ENCODE data around the gene SHROOM3. TPM values are rescaled to one million over a fixed set of nuclear protein-coding genes. Genes with fewer than 3 reads are reported as not detected.

SHROOM3 gene
- total and polyA plus RNA-seq, 8 donors, result 6.1 to 212 (median 77.6) TPM

GRCh38 chr4:76779740-76780459 is 344.9 kb downstream of the SHROOM3 start:
- Histone ChIP-seq H3K4me3 (no peak overlapping the region), H3K4me1 (peaks cover 0 to 3% (median 0%) of the 10 kb centered on the region in 4 donors), H3K9me3 (no peaks in the 10 kb centered on the region), H3K27ac (no peak overlapping the region), H3K36me3 (peaks cover 9 to 74% (median 68%) of the 10 kb centered on the region in 4 donors), H3K27me3 (no peaks in the 10 kb centered on the region)
- intact Hi-C loops (cut with DNase I; ENCODE audit: low total_unique reads), result no loop called here
- no peak for DNase-seq
- TF ChIP-seq EP300 (IDR thresholded peaks at IDR 0.05), result no peak
- WGBS, 5 donors, result 79 to 87% (median 84%) methylated on average over 9 of the region's 9 CpGs

GRCh38 chr4:76780781-76781697 is 346.0 kb downstream of the SHROOM3 start:
- no peak for DNase-seq
- peaks cover 7 to 64% (median 61%) of the 10 kb centered on the region in 4 donors for H3K36me3 ChIP-seq
- H3K27ac ChIP-seq, result no peak overlapping the region
- H3K4me1 ChIP-seq, result peaks cover 0 to 3% (median 0%) of the 10 kb centered on the region in 4 donors
- 89 to 93% (median 90%) methylated on average over 7 of the region's 7 CpGs for WGBS, 5 donors
- H3K4me3 ChIP-seq, result no peak overlapping the region
- TF ChIP-seq POLR2A (IDR thresholded peaks at IDR 0.05) (no peak), CTCF (IDR thresholded peaks at IDR 0.05) (no peak), POLR2AphosphoS5 (IDR thresholded peaks at IDR 0.05) (no peak), EP300 (IDR thresholded peaks at IDR 0.05) (no peak)
- no peaks in the 10 kb centered on the region for H3K27me3 ChIP-seq
- intact Hi-C loops (cut with DNase I; ENCODE audit: low total_unique reads), result no loop called here
- H3K9me3 ChIP-seq, result no peaks in the 10 kb centered on the region

- Histone ChIP-seq H3K36me3 (peaks cover 7 to 62% (median 57%) of the 10 kb centered on the region in 4 donors), H3K9me3 (no peaks in the 10 kb centered on the region), H3K4me1 (peaks cover 0 to 3% (median 0%) of the 10 kb centered on the region in 4 donors), H3K4me3 (no peak overlapping the region), H3K27me3 (no peaks in the 10 kb centered on the region), H3K27ac (no peak overlapping the region)
- DNase-seq, result no peak
- intact Hi-C loops (cut with DNase I; ENCODE audit: low total_unique reads), result no loop called here
- TF ChIP-seq POLR2A (IDR thresholded peaks at IDR 0.05) (no peak), POLR2AphosphoS5 (IDR thresholded peaks at IDR 0.05) (no peak), CTCF (IDR thresholded peaks at IDR 0.05) (no peak), EP300 (IDR thresholded peaks at IDR 0.05) (no peak)
- WGBS, 5 donors, result 76 to 86% (median 83%) methylated on average over 7 of the region's 7 CpGs
Measured at GRCh38 chr4:76781698-76782595, 346.9 kb downstream of the SHROOM3 start.

- 42 to 75% (median 67%) methylated on average over 1 of the region's 1 CpG for WGBS, 5 donors
- no peak for DNase-seq
- H3K4me1 ChIP-seq, result peaks cover 0 to 3% (median 0%) of the 10 kb centered on the region in 4 donors
- H3K36me3 ChIP-seq, result peaks cover 7 to 58% (median 51%) of the 10 kb centered on the region in 4 donors
- no peaks in the 10 kb centered on the region for H3K9me3 ChIP-seq
- intact Hi-C loops (cut with DNase I; ENCODE audit: low total_unique reads), result no loop called here
- no peak overlapping the region for H3K27ac ChIP-seq
- H3K4me3 ChIP-seq, result no peak overlapping the region
- TF ChIP-seq CTCF (IDR thresholded peaks at IDR 0.05) (no peak), POLR2A (IDR thresholded peaks at IDR 0.05) (no peak), POLR2AphosphoS5 (IDR thresholded peaks at IDR 0.05) (no peak), EP300 (IDR thresholded peaks at IDR 0.05) (no peak)
- H3K27me3 ChIP-seq, result no peaks in the 10 kb centered on the region
Measured at GRCh38 chr4:76782837-76783236, 347.8 kb downstream of the SHROOM3 start.

All from stomach (tissue), 9 donors.